ENCODE data around the gene GOLGA6D. TPM values are rescaled to one million over a fixed set of nuclear protein-coding genes. Genes with fewer than 3 reads are reported as not detected.
"Not testable (repeated sequence)": the region's sequence is repeated elsewhere in the genome, so short reads cannot be mapped to it uniquely, and the experiment has no call there.

GOLGA6D gene
- total and polyA plus RNA-seq, 7 donors = 0.01 to 0.10 TPM; not detected in 5

- Histone ChIP-seq H3K27ac (no peak overlapping the region), H3K36me3 (ENCODE audit: insufficient read depth in 1 of 2, low read depth in 1 of 2) (no peaks in the 10 kb centered on the region), H3K27me3 (ENCODE audit: insufficient read depth in 3 of 3, low read length in 2 of 3) (peaks cover 0 to 27% (median 0%) of the 10 kb centered on the region in 3 donors), H3K4me3 (no peak overlapping the region), H3K9me3 (no peaks in the 10 kb centered on the region), H3K4me1 (no peaks in the 10 kb centered on the region)
- intact Hi-C loops (cut with DNase I) = no loop called here
- ATAC-seq = no peak
- TF ChIP-seq CTCF (IDR thresholded peaks at IDR 0.05) = no peak
- DNase-seq = no peak
- 61 to 68% (median 62%) methylated on average over 4 of the region's 4 CpGs for WGBS, 3 donors
Observed at GRCh38 chr15:75249726-75250125, 32.9 kb upstream of the GOLGA6D start.

GRCh38 chr15:75251343-75251742 lies 31.3 kb upstream of the GOLGA6D start:
- H3K9me3 ChIP-seq; H3K27ac ChIP-seq; ATAC-seq; H3K4me1 ChIP-seq; H3K36me3 ChIP-seq (ENCODE audit: insufficient read depth in 1 of 2, low read depth in 1 of 2); H3K4me3 ChIP-seq; intact Hi-C loops (cut with DNase I): not testable (repeated sequence)
- 78 to 84% (median 78%) methylated on average over 4 of the region's 4 CpGs for WGBS, 3 donors
- H3K27me3 ChIP-seq (ENCODE audit: insufficient read depth in 3 of 3, low read length in 2 of 3) = peaks cover 0 to 27% (median 0%) of the 10 kb centered on the region in 3 donors
- DNase-seq = peak in 1 of 2 donors; percentile 17

GRCh38 chr15:75252285-75252684 lies 30.4 kb upstream of the GOLGA6D start:
- ATAC-seq; intact Hi-C loops (cut with DNase I): not testable (repeated sequence)

GRCh38 chr15:75258034-75258433 lies 24.6 kb upstream of the GOLGA6D start, which contains the start of gene GOLGA6C:
Gene GOLGA6C, plus strand, starts transcription at chr15:75258334. Its CDS starts 265 bp downstream, at chr15:75258599.
- H3K27ac ChIP-seq; H3K36me3 ChIP-seq (ENCODE audit: insufficient read depth in 1 of 2, low read depth in 1 of 2); H3K9me3 ChIP-seq; ATAC-seq; H3K27me3 ChIP-seq (ENCODE audit: insufficient read depth in 3 of 3, low read length in 2 of 3); H3K4me1 ChIP-seq; intact Hi-C loops (cut with DNase I); DNase-seq; H3K4me3 ChIP-seq: not testable (repeated sequence)
- no CpG with 5 or more reads among the region's 2 CpGs for WGBS, 3 donors

More at GRCh38 chr15:75252285-75252684, 30.4 kb upstream of the GOLGA6D start:
- WGBS, 3 donors = 73 to 85% (median 82%) methylated on average over 4 of the region's 4 CpGs
- not testable (repeated sequence) for H3K36me3 ChIP-seq (ENCODE audit: insufficient read depth in 1 of 2, low read depth in 1 of 2); H3K4me1 ChIP-seq; H3K4me3 ChIP-seq; H3K27ac ChIP-seq; DNase-seq; H3K9me3 ChIP-seq
- H3K27me3 ChIP-seq (ENCODE audit: insufficient read depth in 3 of 3, low read length in 2 of 3) = peaks cover 0 to 26% (median 0%) of the 10 kb centered on the region in 3 donors

GRCh38 chr15:75258620-75259343 lies 23.9 kb upstream of the GOLGA6D start:
- ATAC-seq; intact Hi-C loops (cut with DNase I): not testable (repeated sequence)
- DNase-seq = peak in 1 of 2 donors; percentile 34

GRCh38 chr15:75259873-75260272 lies 22.8 kb upstream of the GOLGA6D start:
- H3K4me1 ChIP-seq; intact Hi-C loops (cut with DNase I); H3K4me3 ChIP-seq; H3K36me3 ChIP-seq (ENCODE audit: insufficient read depth in 1 of 2, low read depth in 1 of 2); H3K9me3 ChIP-seq; DNase-seq; ATAC-seq; H3K27ac ChIP-seq; H3K27me3 ChIP-seq (ENCODE audit: insufficient read depth in 3 of 3, low read length in 2 of 3): not testable (repeated sequence)
- no CpG with 5 or more reads among the region's 3 CpGs for WGBS, 3 donors

More at GRCh38 chr15:75258620-75259343, 23.9 kb upstream of the GOLGA6D start:
- not testable (repeated sequence) for H3K27ac ChIP-seq; H3K4me1 ChIP-seq; H3K9me3 ChIP-seq; H3K27me3 ChIP-seq (ENCODE audit: insufficient read depth in 3 of 3, low read length in 2 of 3); H3K4me3 ChIP-seq; H3K36me3 ChIP-seq (ENCODE audit: insufficient read depth in 1 of 2, low read depth in 1 of 2)
- WGBS, 3 donors = 73 to 75% (median 73%) methylated on average over 9 to 11 of the region's 16 CpGs

- H3K4me1 ChIP-seq; intact Hi-C loops (cut with DNase I); ATAC-seq; DNase-seq; H3K27ac ChIP-seq; H3K9me3 ChIP-seq; H3K36me3 ChIP-seq (ENCODE audit: insufficient read depth in 1 of 2, low read depth in 1 of 2); H3K27me3 ChIP-seq (ENCODE audit: insufficient read depth in 3 of 3, low read length in 2 of 3); H3K4me3 ChIP-seq: not testable (repeated sequence)
- WGBS, 3 donors = 86 to 95% (median 90%) methylated on average over 3 of the region's 8 CpGs
Observed at GRCh38 chr15:75273751-75274359, 8.8 kb upstream of the GOLGA6D start.

Measured in psoas muscle (tissue), 8 donors.